A673 (cell line): ENCODE results near the gene ARPIN. TPM values are rescaled to one million over a fixed set of nuclear protein-coding genes. Genes with fewer than 3 reads are reported as not detected.
"Not testable (repeated sequence)": the region's sequence is repeated elsewhere in the genome, so short reads cannot be mapped to it uniquely, and the experiment has no call there.

Experiments
- BruUV-seq: library from RNA; stranded (reverse); fragments of 400-500 nt; replicated peaks from 2 replicates; lab custom pipeline; 2021; lab: Mats Ljungman, UMichigan
- CTCF ChIA-PET: fragments of 300-600 bp; sonication (Branson Sonifier 250); formaldehyde crosslinking; loops from one replicate; lab custom pipeline; 2022; ENCODE audit warnings: antibody characterized with exemption; lab: Charles Lee
- POLR2A ChIA-PET: fragments of 300-600 bp; sonication (Branson Sonifier 250); formaldehyde crosslinking; loops from one replicate; lab custom pipeline; 2022; ENCODE audit warnings: antibody characterized with exemption; ENCODE audit not compliant: low non-redundant PET; lab: Charles Lee
- DNase-seq: peaks from one replicate; pipeline ENCODE4 v3.0.0-alpha.2; 2015; ENCODE audit warnings: low spot score
- H3K27ac ChIP-seq: fragments of 200-600 bp; sonication (generic); 2 replicates; pipeline ENCODE4 v1.5.1; 2016; ENCODE audit warnings: mixed run types, low read depth, mild to moderate bottlenecking, mixed read lengths, antibody characterized with exemption, low read length; ENCODE audit not compliant: poor library complexity, severe bottlenecking
- H3K27me3 ChIP-seq: fragments of 200-600 bp; sonication (generic); replicated peaks from 2 replicates; pipeline ENCODE4 v1.6.1; 2017; ENCODE audit warnings: mixed run types, low read depth, mild to moderate bottlenecking, mixed read lengths, antibody characterized with exemption, low read length; ENCODE audit not compliant: insufficient read depth, poor library complexity
- H3K36me3 ChIP-seq: fragments of 200-600 bp; sonication (generic); 2 replicates; pipeline ENCODE4 v1.6.1; 2016; ENCODE audit warnings: mixed run types, mild to moderate bottlenecking, mixed read lengths, antibody characterized with exemption, low read length; ENCODE audit not compliant: insufficient read depth, poor library complexity, severe bottlenecking
- H3K4me1 ChIP-seq: fragments of 200-600 bp; sonication (generic); 2 replicates; pipeline ENCODE4 v1.6.1; 2017; ENCODE audit warnings: mixed run types, mild to moderate bottlenecking, mixed read lengths, antibody characterized with exemption, low read length; ENCODE audit not compliant: insufficient read depth, poor library complexity, severe bottlenecking
- H3K4me3 ChIP-seq: fragments of 200-600 bp; sonication (generic); 2 replicates; pipeline ENCODE4 v1.5.1; 2016; ENCODE audit warnings: low read depth, mixed run types, mild to moderate bottlenecking, mixed read lengths, low read length; ENCODE audit not compliant: poor library complexity, severe bottlenecking
- H3K9me3 ChIP-seq: fragments of 200-600 bp; sonication (generic); 2 replicates; pipeline ENCODE4 v1.6.1; 2016; ENCODE audit warnings: mixed run types, low read depth, mild to moderate bottlenecking, mixed read lengths, antibody characterized with exemption, low read length; ENCODE audit not compliant: poor library complexity, severe bottlenecking
- CTCF ChIP-seq: fragments of 300-800, 200-600 bp; sonication (generic); conservative IDR thresholded peaks from 2 replicates; pipeline ENCODE4 v1.5.1; 2017; ENCODE audit warnings: low read depth, mild to moderate bottlenecking, antibody characterized with exemption, low read length, moderate library complexity, mixed read lengths
- EZH2 ChIP-seq: fragments of 200-600 bp; sonication (generic); IDR thresholded peaks from 2 replicates; pipeline ENCODE4 v1.6.1; 2017; ENCODE audit warnings: borderline replicate concordance, low read depth, mild to moderate bottlenecking, mixed read lengths, antibody characterized with exemption, low read length; ENCODE audit not compliant: poor library complexity, severe bottlenecking
- intact Hi-C: fragments of 100-400 bp; cut with micrococcal nuclease; formaldehyde crosslinking; loops from one replicate; pipeline ENCODE4 v1.10.0; 2022; ENCODE audit not compliant: unreplicated experiment
- total RNA-seq: library from RNA; stranded (reverse); gene quantifications from 2 replicates; pipeline ENCODE4 v1.2.3, GENCODE V29; 2021

The ARPIN gene
- total RNA-seq, 1 experiment from 2014 or later = 5.9 TPM

DNA sequence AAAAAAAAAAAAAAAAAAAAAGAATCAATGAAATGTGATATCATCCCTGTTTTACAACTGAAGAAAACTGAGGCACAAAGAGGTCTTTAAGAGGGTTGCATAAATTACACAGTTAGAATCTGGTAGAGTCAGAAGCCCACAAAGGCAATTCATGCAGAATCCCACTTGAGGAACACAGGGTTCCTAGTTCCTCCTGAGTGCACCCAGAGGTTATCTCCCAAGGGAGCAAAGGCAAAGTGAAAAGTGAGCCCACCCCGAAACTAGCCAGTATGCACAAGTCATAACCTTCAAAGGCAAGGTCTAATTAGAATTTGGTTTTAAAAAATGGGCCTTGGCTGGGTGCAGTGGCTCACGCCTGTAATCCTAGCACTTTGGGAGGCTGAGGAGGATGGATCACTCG is 56.8 kb downstream of the ARPIN start:
- Histone ChIP-seq H3K4me1 (no peaks in the 10 kb centered on the region), H3K27ac (no peak overlapping the region), H3K4me3 (no peak overlapping the region), H3K9me3 (no peaks in the 10 kb centered on the region), H3K27me3 (no peaks in the 10 kb centered on the region), H3K36me3 (peaks cover 15% of the 10 kb centered on the region)
- intact Hi-C loops = no loop called here
- no peak for DNase-seq
- POLR2A ChIA-PET = no interaction called here
- TF ChIP-seq EZH2 = no peak
- TF ChIP-seq CTCF = no peak
- BruUV-seq = no TSS peak
- CTCF ChIA-PET = no interaction called here

DNA sequence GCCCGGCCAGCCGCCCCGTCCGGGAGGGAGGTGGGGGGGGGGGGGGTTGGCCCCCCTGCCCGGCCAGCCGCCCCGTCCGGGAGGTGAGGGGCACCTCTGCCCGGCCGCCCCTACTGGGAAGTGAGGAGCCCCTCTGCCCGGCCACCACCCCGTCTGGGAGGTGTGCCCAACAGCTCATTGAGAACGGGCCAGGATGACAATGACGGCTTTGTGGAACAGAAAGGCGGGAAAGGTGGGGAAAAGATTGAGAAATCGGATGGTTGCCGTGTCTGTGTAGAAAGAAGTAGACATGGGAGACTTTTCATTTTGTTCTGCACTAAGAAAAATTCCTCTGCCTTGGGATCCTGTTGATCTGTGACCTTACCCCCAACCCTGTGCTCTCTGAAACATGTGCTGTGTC is 57.9 kb downstream of the ARPIN start:
- BruUV-seq, intact Hi-C loops, DNase-seq: not testable (repeated sequence)

DNA sequence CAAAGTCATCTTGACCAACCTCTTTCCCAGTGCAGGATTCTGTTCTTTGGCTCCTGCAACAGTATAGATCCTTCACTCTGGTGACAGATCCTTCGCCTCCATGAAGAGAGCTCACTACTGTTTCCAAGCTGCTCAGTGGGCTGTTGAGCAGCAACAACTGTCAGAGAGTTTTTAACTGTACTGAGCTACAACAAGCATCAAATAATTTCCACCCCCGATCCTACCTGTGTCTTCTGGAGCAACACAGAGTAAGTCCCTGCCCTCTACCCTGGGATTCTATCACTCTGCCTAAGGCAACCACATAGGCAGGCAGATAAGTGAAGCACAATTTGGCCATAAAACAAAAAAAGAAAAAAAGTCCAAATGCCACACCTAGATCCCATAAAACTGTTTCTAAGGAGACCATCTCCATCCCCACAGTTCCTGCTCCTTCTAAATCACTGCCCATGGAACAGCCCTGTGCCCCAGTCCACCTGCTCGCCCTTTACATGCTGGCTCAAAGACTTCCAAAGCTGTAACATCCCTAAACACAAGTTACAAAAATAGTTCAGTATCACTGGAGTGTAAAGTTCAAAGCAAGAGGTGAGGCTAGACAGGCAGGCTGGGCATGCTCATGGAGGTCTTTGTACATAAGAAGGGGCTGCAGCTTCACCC is 60.3 kb downstream of the ARPIN start:
- H3K4me1 ChIP-seq = no peaks in the 10 kb centered on the region
- ChIA-PET POLR2A (no interaction called here), CTCF (no interaction called here)
- BruUV-seq = no TSS peak
- peaks cover 4% of the 10 kb centered on the region for H3K36me3 ChIP-seq
- H3K4me3 ChIP-seq = no peak overlapping the region
- DNase-seq = no peak
- H3K27ac ChIP-seq = no peak overlapping the region
- TF ChIP-seq EZH2 = no peak
- no peaks in the 10 kb centered on the region for H3K27me3 ChIP-seq
- H3K9me3 ChIP-seq = no peaks in the 10 kb centered on the region
- intact Hi-C loops = no loop called here

More for the DNA sequence above, 57.9 kb downstream of the ARPIN start:
- H3K27me3 ChIP-seq, H3K27ac ChIP-seq, CTCF ChIA-PET, H3K36me3 ChIP-seq, POLR2A ChIA-PET, H3K4me3 ChIP-seq, H3K4me1 ChIP-seq, H3K9me3 ChIP-seq: not testable (repeated sequence)

- POLR2A ChIA-PET = no interaction called here
- Histone ChIP-seq H3K36me3 (peaks cover 4% of the 10 kb centered on the region), H3K27me3 (no peaks in the 10 kb centered on the region), H3K4me3 (no peak overlapping the region), H3K27ac (no peak overlapping the region), H3K4me1 (no peaks in the 10 kb centered on the region), H3K9me3 (no peaks in the 10 kb centered on the region)
- DNase-seq = no peak
- TF ChIP-seq CTCF (no peak), EZH2 (no peak)
- CTCF ChIA-PET = no interaction called here
- BruUV-seq = no TSS peak
- intact Hi-C loops = no loop called here
Observed at GRCh38 chr15:89851673-89852341, 60.9 kb downstream of the ARPIN start.
